Mammary epithelial cell (primary cell): Measurements from ENCODE around the gene MORN1.

Experiments used
- EZH2 ChIP-seq: IDR thresholded peaks from 2 replicates; pipeline ENCODE4 v1.6.1; 2012; ENCODE audit warnings: low read length, inconsistent platforms, borderline replicate concordance
- TF ChIP-seq, protein P1 (sequence below), 2 donors: IDR thresholded peaks in 1 of 2; conservative IDR thresholded peaks in 1 of 2; 2 replicates each; pipeline ENCODE4 v1.5.1; 2011 to 2012; ENCODE audit warnings: inconsistent platforms in 2 of 2, low read length in 2 of 2, mild to moderate bottlenecking in 2 of 2, control low read depth in 1 of 2, low read depth in 1 of 2; ENCODE audit not compliant: insufficient read depth in 1 of 2; ENCODE audit errors: extremely low read depth in 1 of 2

GRCh38 chr1:2389644-2390043 lies 1.7 kb downstream of the MORN1 start:
- TF ChIP-seq, protein P1, sequence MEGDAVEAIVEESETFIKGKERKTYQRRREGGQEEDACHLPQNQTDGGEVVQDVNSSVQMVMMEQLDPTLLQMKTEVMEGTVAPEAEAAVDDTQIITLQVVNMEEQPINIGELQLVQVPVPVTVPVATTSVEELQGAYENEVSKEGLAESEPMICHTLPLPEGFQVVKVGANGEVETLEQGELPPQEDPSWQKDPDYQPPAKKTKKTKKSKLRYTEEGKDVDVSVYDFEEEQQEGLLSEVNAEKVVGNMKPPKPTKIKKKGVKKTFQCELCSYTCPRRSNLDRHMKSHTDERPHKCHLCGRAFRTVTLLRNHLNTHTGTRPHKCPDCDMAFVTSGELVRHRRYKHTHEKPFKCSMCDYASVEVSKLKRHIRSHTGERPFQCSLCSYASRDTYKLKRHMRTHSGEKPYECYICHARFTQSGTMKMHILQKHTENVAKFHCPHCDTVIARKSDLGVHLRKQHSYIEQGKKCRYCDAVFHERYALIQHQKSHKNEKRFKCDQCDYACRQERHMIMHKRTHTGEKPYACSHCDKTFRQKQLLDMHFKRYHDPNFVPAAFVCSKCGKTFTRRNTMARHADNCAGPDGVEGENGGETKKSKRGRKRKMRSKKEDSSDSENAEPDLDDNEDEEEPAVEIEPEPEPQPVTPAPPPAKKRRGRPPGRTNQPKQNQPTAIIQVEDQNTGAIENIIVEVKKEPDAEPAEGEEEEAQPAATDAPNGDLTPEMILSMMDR (conservative IDR thresholded peaks at IDR 0.05 in 1 of 2, IDR thresholded peaks at IDR 0.05 in 1 of 2; ENCODE audit: extremely low read depth in 1 of 2, insufficient read depth in 1 of 2, low read depth in 1 of 2, low read length in 2 of 2) = no peak
- no peak for TF ChIP-seq EZH2
